Measurements from ENCODE around the gene MDFIC2. TPM values are rescaled to one million over a fixed set of nuclear protein-coding genes. Genes with fewer than 3 reads are reported as not detected.

The MDFIC2 gene
- total and polyA plus RNA-seq, 2 of the 13 experiments (the other 11 are each of a cell fraction or from before 2014, with no cell fraction given) = not detected

GRCh38 chr3:70149714-70150400 lies 162.6 kb downstream of the MDFIC2 start:
- in situ Hi-C loops (cut with HindIII; ENCODE audit: extremely low pct_ligation_motif_present, low pct_unique_long_range_greater_than_20kb) (no loop called here), intact Hi-C loops (cut with micrococcal nuclease; ENCODE audit: unreplicated experiment) (no loop called here)
- 3% methylated on average over 4 of the region's 4 CpGs for WGBS (ENCODE audit: low lambda C conversion rate)
- no peaks in the 10 kb centered on the region for H4K20me1 ChIP-seq (ENCODE audit: insufficient read depth, low read length)
- no TSS peak for BruUV-seq (replicated peaks)
- no peaks in the 10 kb centered on the region for H3K4me1 ChIP-seq (ENCODE audit: insufficient read depth, low read length)
- no peak overlapping the region for H3K4me3 ChIP-seq (replicated peaks in 1 of 3; ENCODE audit: insufficient read depth in 1 of 3, low read depth in 2 of 3, low read length in 3 of 3)
- no peak overlapping the region for H3K9ac ChIP-seq (ENCODE audit: insufficient read depth, low read depth, low read length)
- FAIRE-seq (no peak), DNase-seq (ENCODE audit: low spot score) (no peak), ATAC-seq (no peak)
- CTCF ChIA-PET (ENCODE audit: low intra/inter-chr PET ratio, low total read pairs) = no interaction called here
- H3K79me2 ChIP-seq (ENCODE audit: insufficient read depth, low read length) = no peaks in the 10 kb centered on the region
- H3K36me3 ChIP-seq (replicated peaks in 1 of 2; ENCODE audit: control insufficient read depth in 1 of 2, insufficient read depth in 2 of 2, low read length in 2 of 2) = no peaks in the 10 kb centered on the region
- no peak overlapping the region for H2AFZ ChIP-seq (ENCODE audit: low read length)
- no peak overlapping the region for H3K4me2 ChIP-seq (ENCODE audit: low read depth, low read length)
- 0 out of 2 replicates have a peak, but pooled peaks cover 6% of the 10 kb centered on the region for H3K9me3 ChIP-seq (ENCODE audit: low read length)
- POLR2A ChIA-PET = no interaction called here
- no peaks in the 10 kb centered on the region; a peak in 1 of 5 replicates for H3K27me3 ChIP-seq (ENCODE audit: control insufficient read depth in 1 of 2, insufficient read depth in 2 of 2, low read length in 2 of 2)
- no peak overlapping the region for H3K27ac ChIP-seq (ENCODE audit: extremely low read length, insufficient read depth, low read length)
- TF ChIP-seq KDM6A (CRISPR knock-in tag; IDR thresholded peaks at IDR 0.05; ENCODE audit: low read depth) (no peak), NR1H2 (CRISPR knock-in tag; IDR thresholded peaks at IDR 0.05; ENCODE audit: borderline replicate concordance, low read depth) (no peak), NR3C1 (CRISPR knock-in tag; IDR thresholded peaks at IDR 0.05) (no peak), TOPORS (CRISPR knock-in tag; IDR thresholded peaks at IDR 0.05) (no peak), GZF1 (CRISPR knock-in tag; IDR thresholded peaks at IDR 0.05) (no peak), ZNF564 (CRISPR knock-in tag; IDR thresholded peaks at IDR 0.05) (no peak), BCLAF1 (IDR thresholded peaks at IDR 0.05) (no peak), RERE (CRISPR knock-in tag; IDR thresholded peaks at IDR 0.05; ENCODE audit: low read depth) (no peak), CBFB (CRISPR knock-in tag; IDR thresholded peaks at IDR 0.05) (no peak)
- TF ChIP-seq, protein P1, sequence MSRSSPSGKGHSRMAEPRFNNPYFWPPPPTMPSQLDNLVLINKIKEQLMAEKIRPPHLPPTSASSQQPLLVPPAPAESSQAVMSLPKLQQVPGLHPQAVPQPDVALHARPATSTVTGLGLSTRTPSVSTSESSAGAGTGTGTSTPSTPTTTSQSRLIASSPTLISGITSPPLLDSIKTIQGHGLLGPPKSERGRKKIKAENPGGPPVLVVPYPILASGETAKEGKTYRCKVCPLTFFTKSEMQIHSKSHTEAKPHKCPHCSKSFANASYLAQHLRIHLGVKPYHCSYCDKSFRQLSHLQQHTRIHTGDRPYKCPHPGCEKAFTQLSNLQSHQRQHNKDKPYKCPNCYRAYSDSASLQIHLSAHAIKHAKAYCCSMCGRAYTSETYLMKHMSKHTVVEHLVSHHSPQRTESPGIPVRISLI (CRISPR knock-in tag; IDR thresholded peaks at IDR 0.05; ENCODE audit: borderline replicate concordance) = no peak
- TF ChIP-seq, protein P2, sequence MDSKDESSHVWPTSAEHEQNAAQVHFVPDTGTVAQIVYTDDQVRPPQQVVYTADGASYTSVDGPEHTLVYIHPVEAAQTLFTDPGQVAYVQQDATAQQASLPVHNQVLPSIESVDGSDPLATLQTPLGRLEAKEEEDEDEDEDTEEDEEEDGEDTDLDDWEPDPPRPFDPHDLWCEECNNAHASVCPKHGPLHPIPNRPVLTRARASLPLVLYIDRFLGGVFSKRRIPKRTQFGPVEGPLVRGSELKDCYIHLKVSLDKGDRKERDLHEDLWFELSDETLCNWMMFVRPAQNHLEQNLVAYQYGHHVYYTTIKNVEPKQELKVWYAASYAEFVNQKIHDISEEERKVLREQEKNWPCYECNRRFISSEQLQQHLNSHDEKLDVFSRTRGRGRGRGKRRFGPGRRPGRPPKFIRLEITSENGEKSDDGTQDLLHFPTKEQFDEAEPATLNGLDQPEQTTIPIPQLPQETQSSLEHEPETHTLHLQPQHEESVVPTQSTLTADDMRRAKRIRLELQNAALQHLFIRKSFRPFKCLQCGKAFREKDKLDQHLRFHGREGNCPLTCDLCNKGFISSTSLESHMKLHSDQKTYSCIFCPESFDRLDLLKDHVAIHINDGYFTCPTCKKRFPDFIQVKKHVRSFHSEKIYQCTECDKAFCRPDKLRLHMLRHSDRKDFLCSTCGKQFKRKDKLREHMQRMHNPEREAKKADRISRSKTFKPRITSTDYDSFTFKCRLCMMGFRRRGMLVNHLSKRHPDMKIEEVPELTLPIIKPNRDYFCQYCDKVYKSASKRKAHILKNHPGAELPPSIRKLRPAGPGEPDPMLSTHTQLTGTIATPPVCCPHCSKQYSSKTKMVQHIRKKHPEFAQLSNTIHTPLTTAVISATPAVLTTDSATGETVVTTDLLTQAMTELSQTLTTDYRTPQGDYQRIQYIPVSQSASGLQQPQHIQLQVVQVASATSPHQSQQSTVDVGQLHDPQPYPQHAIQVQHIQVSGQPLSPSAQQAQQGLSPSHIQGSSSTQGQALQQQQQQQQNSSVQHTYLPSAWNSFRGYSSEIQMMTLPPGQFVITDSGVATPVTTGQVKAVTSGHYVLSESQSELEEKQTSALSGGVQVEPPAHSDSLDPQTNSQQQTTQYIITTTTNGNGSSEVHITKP (CRISPR knock-in tag; IDR thresholded peaks at IDR 0.05; ENCODE audit: low read depth) = no peak
